OCI-LY3 (cell line): ENCODE measurements around the gene GALK2.
"Not testable (repeated sequence)": the region's sequence is repeated elsewhere in the genome, so short reads cannot be mapped to it uniquely, and the experiment has no call there.

Source experiments
- H2AFZ ChIP-seq: fragments of 200-600, 300-600 bp; shearing (Covaris generic); 2 replicates; pipeline ENCODE4 v1.6.0; 2014; ENCODE audit warnings: antibody characterized with exemption, low read depth, low read length
- H3K27ac ChIP-seq: fragments of 200-600, 300-600 bp; sonication (generic); 2 replicates; pipeline ENCODE4 v1.5.1; 2014; ENCODE audit warnings: mild to moderate bottlenecking, low read length, moderate library complexity, mixed read lengths
- H3K27me3 ChIP-seq: fragments of 200-600, 300-600 bp; sonication (generic); 2 replicates; pipeline ENCODE4 v1.6.1; 2014; ENCODE audit warnings: low read depth, low read length, mixed read lengths
- H3K36me3 ChIP-seq: fragments of 200-600, 300-600 bp; sonication (generic); replicated peaks from 2 replicates; pipeline ENCODE3; 2014; ENCODE audit warnings: low read depth, low read length, mixed read lengths
- H3K4me1 ChIP-seq: fragments of 300-600, 200-600 bp; sonication (generic); 2 replicates; pipeline ENCODE4 v1.6.1; 2014; ENCODE audit warnings: low read length, mixed read lengths
- H3K4me2 ChIP-seq: fragments of 200-600, 300-600 bp; sonication (generic); 2 replicates; pipeline ENCODE4 v1.6.1; 2014; ENCODE audit warnings: low read length, mixed read lengths
- H3K4me3 ChIP-seq: fragments of 300-600, 200-600 bp; sonication (generic); 2 replicates; pipeline ENCODE4 v1.5.1; 2014; ENCODE audit warnings: antibody characterized with exemption, mild to moderate bottlenecking, low read length, moderate library complexity
- H3K79me2 ChIP-seq: fragments of 300-600, 200-600 bp; shearing (Covaris generic); 2 replicates; pipeline ENCODE4 v1.6.1; 2014; ENCODE audit warnings: mild to moderate bottlenecking, low read length, mixed read lengths
- H3K9ac ChIP-seq: fragments of 300-600, 200-600 bp; shearing (Covaris generic); 2 replicates; pipeline ENCODE4 v1.6.0; 2014; ENCODE audit warnings: mild to moderate bottlenecking, low read length, moderate library complexity
- H3K9me3 ChIP-seq: fragments of 200-600, 300-600 bp; shearing (Covaris generic); 2 replicates; pipeline ENCODE4 v1.6.1; 2014; ENCODE audit warnings: low read length, mixed read lengths; ENCODE audit not compliant: insufficient read depth
- H4K20me1 ChIP-seq: fragments of 200-600, 300-600 bp; sonication (generic); 2 replicates; pipeline ENCODE4 v1.6.1; 2016; ENCODE audit warnings: low read length, mixed read lengths; ENCODE audit not compliant: insufficient read depth
- EZH2phosphoT487 ChIP-seq: fragments of 200-600 bp; shearing (Covaris generic); IDR thresholded peaks from 2 replicates; pipeline ENCODE4 v1.6.1; 2018; ENCODE audit warnings: antibody characterized with exemption, mixed run types, low read depth
- TF ChIP-seq, protein P1 (sequence below): fragments of 200-600, 300-600 bp; sonication (generic); IDR thresholded peaks from 2 replicates; pipeline ENCODE4 v1.5.1; 2014; ENCODE audit warnings: antibody characterized with exemption, low read length, low read depth

Gene GALK2

DNA sequence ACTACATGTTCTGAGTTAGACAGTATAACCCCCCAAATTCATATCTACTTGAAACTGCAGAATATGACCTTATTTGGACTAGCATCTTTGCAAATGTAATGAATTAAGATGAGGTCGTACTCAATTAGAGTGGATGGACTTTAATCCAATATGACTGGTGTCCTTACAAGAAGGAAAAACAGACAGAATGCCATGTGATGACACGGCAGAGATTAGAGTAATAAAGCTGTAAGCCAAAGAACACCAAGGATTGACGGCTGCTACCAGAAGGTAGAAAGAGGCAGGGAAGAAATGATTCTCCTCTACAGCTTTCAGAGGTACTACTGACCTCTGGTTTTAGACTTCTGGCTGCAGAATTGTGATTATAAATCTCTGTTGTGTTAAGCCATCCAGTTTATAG lies 30.3 kb downstream of the GALK2 start:
- TF ChIP-seq, protein P1, sequence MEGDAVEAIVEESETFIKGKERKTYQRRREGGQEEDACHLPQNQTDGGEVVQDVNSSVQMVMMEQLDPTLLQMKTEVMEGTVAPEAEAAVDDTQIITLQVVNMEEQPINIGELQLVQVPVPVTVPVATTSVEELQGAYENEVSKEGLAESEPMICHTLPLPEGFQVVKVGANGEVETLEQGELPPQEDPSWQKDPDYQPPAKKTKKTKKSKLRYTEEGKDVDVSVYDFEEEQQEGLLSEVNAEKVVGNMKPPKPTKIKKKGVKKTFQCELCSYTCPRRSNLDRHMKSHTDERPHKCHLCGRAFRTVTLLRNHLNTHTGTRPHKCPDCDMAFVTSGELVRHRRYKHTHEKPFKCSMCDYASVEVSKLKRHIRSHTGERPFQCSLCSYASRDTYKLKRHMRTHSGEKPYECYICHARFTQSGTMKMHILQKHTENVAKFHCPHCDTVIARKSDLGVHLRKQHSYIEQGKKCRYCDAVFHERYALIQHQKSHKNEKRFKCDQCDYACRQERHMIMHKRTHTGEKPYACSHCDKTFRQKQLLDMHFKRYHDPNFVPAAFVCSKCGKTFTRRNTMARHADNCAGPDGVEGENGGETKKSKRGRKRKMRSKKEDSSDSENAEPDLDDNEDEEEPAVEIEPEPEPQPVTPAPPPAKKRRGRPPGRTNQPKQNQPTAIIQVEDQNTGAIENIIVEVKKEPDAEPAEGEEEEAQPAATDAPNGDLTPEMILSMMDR, result no peak
- no peak for TF ChIP-seq EZH2phosphoT487
- Histone ChIP-seq H3K27me3 (no peaks in the 10 kb centered on the region), H2AFZ (no peak overlapping the region), H3K36me3 (peaks cover 3% of the 10 kb centered on the region), H3K4me3 (no peak overlapping the region), H3K9ac (no peak overlapping the region), H3K79me2 (no peaks in the 10 kb centered on the region), H4K20me1 (no peaks in the 10 kb centered on the region), H3K9me3 (no peaks in the 10 kb centered on the region), H3K27ac (no peak overlapping the region), H3K4me2 (no peak overlapping the region), H3K4me1 (no peaks in the 10 kb centered on the region)

DNA sequence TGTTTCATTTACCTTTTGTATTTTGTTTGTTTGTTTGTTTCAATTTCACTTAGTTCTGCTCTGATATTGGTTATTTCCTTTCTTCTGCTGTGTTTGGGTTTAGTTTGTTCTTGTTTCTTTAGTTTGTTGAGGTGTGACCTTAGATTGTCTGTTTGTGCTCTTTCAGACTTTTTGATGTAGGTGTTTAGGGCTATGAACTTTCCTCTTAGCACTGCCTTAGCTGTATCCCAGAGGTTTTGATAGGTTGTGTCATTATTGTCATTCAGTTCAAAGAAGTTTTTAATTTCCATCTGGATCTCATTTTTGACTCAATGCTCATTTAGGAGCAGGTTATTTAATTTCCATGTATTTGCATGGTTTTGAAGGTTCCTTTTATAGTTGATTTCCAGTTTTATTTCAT lies 38.1 kb downstream of the GALK2 start:
- H4K20me1 ChIP-seq, H3K9ac ChIP-seq, H3K4me1 ChIP-seq, H3K27ac ChIP-seq, H2AFZ ChIP-seq, H3K27me3 ChIP-seq, H3K9me3 ChIP-seq, H3K36me3 ChIP-seq, H3K4me3 ChIP-seq, H3K4me2 ChIP-seq, H3K79me2 ChIP-seq: not testable (repeated sequence)

DNA sequence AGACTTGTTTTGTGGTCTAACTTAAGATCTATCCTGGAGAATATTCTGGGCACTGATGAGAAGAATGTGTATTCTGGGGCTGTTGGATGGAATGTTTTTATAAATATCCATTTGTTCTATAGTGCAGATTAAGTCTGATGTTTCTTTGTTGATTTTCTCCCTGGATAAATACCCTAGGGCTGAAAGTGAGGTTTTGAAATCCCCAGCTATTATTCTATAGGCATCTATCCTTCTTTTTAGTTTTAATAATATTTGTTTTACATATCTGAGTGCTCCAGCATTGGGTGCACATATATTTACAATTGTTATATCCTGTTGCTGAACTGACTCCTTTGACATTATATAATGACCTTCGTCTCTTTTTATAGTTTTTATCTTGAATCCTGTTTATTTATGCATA lies 42.9 kb downstream of the GALK2 start:
- H3K9ac ChIP-seq, result no peak overlapping the region
- 0 out of 2 replicates have a peak, but pooled peaks cover 3% of the 10 kb centered on the region for H3K9me3 ChIP-seq
- no peaks in the 10 kb centered on the region for H3K79me2 ChIP-seq
- no peaks in the 10 kb centered on the region for H3K36me3 ChIP-seq
- H3K4me2 ChIP-seq, result no peak overlapping the region
- no peaks in the 10 kb centered on the region for H4K20me1 ChIP-seq
- no peak overlapping the region for H3K4me3 ChIP-seq
- TF ChIP-seq EZH2phosphoT487, result no peak
- TF ChIP-seq, protein P1, result no peak
- no peak overlapping the region for H3K27ac ChIP-seq
- no peaks in the 10 kb centered on the region for H3K27me3 ChIP-seq
- H3K4me1 ChIP-seq, result no peaks in the 10 kb centered on the region
- H2AFZ ChIP-seq, result no peak overlapping the region

DNA sequence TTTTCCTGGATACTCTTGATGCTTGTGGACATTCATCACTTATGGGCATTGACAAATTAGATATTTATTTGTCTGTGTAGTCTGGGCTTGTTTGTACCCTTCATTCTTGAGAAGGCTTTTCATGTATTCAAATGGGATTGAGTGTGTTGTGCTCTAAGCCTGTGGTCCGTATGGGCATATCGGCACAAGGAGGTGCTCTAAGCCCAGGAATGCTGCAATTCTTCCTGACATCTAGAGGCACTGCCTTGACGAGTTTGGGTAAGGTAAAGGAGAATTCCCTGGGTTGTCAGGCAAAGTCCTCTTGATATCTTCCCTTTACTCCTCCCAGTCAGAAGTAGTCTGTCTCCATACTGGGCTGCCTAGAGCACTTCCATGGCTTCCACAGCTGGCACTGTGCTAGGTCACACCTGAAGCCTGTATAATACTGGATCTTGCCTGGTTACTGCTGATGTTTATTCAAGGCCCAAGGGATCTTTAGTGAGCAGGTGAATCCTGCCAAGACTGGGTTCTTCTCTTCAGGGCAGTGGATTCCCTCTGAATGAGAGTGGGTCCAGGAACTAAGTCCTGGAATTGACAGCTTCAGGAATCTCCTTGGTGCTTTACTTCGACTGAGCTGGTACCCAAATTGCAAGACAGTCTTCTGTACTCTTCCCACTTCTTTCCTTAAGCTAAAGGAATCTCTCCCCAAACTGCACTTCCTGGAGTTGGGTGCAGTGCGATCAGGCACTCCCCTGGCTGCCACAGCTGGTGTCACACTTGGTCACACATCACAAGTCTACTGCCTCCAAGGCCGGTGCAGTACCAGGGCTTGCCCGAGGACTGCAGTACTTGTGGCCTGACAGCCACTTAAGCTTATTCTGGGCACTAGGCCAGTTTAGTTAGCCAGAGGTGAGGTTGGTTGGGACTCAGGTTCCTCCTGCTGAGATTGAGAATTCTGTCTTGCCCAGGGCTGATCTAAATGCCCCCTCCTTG lies 46.0 kb downstream of the GALK2 start:
- Histone ChIP-seq H3K4me2 (no peak overlapping the region), H2AFZ (no peak overlapping the region), H3K4me1 (no peaks in the 10 kb centered on the region), H4K20me1 (no peaks in the 10 kb centered on the region), H3K79me2 (no peaks in the 10 kb centered on the region), H3K27ac (no peak overlapping the region), H3K4me3 (no peak overlapping the region), H3K9me3 (no peaks in the 10 kb centered on the region), H3K9ac (no peak overlapping the region), H3K27me3 (no peaks in the 10 kb centered on the region), H3K36me3 (no peaks in the 10 kb centered on the region)
- TF ChIP-seq, protein P1, result no peak
- TF ChIP-seq EZH2phosphoT487, result no peak
